LNCAP (cell line): ENCODE measurements around the gene SEMA4F.

Source experiments
- TF ChIP-seq, protein P1 (sequence below): fragments of 450-650 bp; IDR thresholded peaks from 2 replicates; pipeline ENCODE4 v1.5.1; 2017; ENCODE audit warnings: mild to moderate bottlenecking

The SEMA4F gene

DNA sequence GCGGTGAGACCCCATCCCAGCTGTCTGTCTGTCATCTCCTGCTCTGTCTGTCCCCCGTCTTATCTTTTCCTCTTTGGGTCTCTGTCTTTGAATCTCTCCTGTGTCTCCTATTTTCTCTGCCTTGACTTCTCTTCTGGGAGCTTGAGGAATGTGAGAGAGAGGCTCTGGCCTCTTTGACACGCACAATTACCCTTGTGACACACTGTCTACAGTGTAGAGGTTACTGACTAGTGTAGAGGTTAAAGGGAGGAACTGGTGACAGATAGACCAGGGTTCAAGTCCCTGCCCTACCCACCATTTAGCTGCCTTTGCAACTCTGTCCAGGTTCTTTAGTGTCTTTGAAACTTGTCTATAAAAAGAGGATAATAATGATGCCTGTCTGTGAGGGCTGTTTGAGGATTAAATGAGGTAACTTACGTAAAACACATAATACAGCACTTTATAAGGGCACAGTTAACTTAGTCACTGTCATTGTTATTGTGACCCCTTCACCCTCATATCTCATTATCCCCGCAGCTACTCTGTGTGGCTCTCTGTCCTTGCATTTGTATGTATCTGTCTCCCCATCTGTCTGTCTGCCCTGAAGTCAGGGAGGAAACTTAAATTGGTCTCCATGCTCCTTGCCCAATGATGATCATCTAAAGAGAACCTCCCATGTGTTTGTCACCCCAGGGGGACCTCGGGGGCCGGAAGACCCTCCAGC, 19.9 kb downstream of the SEMA4F start:
- TF ChIP-seq, protein P1, sequence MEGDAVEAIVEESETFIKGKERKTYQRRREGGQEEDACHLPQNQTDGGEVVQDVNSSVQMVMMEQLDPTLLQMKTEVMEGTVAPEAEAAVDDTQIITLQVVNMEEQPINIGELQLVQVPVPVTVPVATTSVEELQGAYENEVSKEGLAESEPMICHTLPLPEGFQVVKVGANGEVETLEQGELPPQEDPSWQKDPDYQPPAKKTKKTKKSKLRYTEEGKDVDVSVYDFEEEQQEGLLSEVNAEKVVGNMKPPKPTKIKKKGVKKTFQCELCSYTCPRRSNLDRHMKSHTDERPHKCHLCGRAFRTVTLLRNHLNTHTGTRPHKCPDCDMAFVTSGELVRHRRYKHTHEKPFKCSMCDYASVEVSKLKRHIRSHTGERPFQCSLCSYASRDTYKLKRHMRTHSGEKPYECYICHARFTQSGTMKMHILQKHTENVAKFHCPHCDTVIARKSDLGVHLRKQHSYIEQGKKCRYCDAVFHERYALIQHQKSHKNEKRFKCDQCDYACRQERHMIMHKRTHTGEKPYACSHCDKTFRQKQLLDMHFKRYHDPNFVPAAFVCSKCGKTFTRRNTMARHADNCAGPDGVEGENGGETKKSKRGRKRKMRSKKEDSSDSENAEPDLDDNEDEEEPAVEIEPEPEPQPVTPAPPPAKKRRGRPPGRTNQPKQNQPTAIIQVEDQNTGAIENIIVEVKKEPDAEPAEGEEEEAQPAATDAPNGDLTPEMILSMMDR: no peak

DNA sequence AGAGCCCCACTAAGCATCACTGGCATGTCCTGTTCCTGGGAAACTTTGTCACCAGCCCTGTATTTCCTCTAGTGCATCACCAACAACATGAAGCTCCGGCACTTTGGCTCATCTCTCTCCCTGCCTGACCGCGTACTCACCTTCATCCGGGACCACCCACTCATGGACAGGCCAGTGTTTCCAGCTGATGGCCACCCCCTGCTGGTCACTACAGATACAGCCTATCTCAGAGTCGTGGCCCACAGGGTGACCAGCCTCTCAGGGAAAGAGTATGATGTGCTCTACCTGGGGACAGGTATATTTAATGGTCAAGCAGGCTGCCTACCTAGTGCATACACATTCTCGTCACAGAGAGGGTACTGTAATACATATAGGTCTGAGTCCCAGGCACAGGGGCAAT, 21.0 kb downstream of the SEMA4F start:
- TF ChIP-seq, protein P1: no peak

DNA sequence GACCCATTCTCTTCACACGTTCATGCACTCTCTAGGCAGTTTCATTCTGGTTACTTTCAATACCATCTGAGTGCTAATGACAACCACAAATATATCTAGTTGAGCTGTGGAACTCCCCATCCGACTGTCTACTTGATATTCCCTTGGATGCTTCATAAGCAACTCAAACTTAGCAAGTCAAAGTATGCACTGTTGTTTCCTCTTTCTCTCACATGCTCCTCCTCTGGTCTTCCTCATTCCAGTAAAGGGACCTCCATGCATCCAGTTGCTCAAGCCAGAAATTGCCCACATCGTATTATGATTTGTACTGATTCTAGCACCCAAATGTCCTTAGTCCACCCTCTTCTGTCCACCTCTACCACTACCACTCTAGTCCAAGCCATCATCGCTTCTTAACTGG, 22.3 kb downstream of the SEMA4F start:
- TF ChIP-seq, protein P1: no peak

DNA sequence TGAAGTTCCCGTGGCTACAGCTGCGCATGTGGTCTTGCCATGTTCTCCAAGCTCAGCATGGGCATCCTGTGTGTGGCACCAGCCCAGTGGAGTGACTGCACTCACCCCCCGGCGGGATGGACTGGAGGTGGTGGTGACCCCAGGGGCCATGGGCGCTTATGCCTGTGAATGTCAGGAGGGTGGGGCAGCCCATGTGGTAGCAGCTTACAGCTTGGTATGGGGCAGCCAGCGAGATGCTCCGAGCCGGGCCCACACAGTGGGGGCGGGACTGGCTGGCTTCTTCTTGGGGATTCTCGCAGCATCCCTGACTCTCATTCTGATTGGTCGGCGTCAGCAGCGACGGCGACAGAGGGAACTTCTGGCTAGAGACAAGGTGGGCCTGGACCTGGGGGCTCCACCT, 25.6 kb downstream of the SEMA4F start:
- TF ChIP-seq, protein P1: no peak

DNA sequence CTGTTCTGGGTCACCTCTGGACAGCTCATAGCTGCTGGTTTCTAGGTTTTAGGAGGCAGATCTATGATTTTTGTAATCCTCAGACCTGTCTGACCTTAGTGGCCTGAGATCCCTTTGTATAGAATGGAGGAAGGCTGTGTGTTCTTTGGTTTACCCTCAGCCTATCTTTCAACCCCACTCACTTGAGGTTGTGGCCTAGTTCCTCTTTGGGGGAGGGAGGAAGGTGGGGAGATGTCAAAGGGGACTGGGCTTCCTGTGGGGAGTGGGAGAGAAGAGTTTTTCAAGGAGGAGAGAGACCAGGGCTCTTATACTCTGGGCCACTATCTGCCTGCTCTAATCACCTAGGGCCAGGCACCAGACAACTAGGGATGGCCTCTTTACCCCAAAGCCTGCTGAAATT, 28.5 kb downstream of the SEMA4F start:
- TF ChIP-seq, protein P1: no peak

DNA sequence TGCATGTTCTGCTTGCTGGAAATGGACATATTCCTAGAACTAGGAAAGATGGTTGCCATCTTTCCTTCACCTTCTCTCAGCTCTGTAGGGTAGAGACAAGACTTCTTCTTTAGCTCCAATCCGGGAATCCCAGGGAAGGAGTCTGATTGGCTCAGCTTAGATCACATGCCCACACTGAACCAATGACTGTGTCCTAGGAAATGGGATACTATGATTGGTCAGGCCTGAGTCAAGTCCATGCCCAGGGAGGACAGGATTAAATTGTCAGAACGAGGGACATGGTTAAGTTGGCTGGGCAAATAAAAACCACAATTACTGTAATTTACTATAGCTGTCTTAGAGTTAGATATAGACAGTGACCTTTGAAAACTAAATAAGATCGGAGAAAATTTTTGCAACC, 31.4 kb downstream of the SEMA4F start:
- TF ChIP-seq, protein P1: no peak

DNA sequence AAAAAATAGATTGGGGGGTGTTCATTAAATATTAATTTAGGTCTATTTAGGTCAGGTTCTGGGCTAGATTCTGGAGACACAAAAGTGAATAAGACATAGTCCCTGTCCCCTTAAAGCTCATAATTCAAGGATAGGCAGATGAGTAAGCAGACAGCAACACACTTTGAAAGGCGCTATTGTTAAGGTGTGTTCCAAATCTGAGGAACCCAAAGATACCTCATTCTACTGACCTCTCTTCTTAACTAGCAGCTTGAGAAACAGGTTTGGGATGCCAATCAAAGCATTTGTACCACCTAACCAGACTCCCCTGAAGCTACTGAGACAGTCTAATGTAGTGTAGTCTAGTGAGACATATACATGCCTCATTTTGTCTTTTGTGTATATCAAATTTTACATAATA, 34.8 kb downstream of the SEMA4F start:
- TF ChIP-seq, protein P1: no peak

DNA sequence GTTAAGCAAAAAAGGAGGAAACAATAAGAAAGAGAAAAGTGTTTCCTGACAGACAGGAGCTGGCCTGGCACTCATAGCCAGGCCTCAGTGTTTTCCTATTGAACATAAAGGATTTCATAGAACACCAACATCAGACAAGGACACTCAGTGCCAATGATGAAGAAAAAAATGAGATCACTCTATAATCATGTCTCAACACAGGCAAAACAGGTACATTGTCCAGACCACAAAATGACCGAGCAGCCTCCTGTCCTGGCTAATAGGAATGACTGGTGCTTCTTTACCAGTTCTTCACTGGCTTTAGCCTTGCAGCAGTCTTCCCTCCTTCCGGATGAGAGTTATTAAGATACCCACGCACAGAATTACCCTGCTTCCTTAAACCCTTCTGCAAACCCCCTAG, 35.6 kb downstream of the SEMA4F start:
- TF ChIP-seq, protein P1: no peak
